Esophagus muscularis mucosa (tissue), 3 donors: ENCODE results near the gene DGKD.

Source experiments
- CTCF ChIP-seq, 3 experiments: fragments of 200-600 bp in 2 of 3; fragments of 450-650 bp in 1 of 3; sonication (generic) in 2 of 3; IDR thresholded peaks; one replicate each; pipeline ENCODE4 v1.5.1; 2017 to 2019; ENCODE audit warnings: antibody characterized with exemption in 3 of 3, mild to moderate bottlenecking in 2 of 3, moderate library complexity in 1 of 3
- POLR2AphosphoS5 ChIP-seq, 2 donors: sonication (generic); formaldehyde crosslinking; IDR thresholded peaks; one replicate each; pipeline ENCODE4 v1.6.1; 2017; ENCODE audit warnings: antibody characterized with exemption in 2 of 2

DNA sequence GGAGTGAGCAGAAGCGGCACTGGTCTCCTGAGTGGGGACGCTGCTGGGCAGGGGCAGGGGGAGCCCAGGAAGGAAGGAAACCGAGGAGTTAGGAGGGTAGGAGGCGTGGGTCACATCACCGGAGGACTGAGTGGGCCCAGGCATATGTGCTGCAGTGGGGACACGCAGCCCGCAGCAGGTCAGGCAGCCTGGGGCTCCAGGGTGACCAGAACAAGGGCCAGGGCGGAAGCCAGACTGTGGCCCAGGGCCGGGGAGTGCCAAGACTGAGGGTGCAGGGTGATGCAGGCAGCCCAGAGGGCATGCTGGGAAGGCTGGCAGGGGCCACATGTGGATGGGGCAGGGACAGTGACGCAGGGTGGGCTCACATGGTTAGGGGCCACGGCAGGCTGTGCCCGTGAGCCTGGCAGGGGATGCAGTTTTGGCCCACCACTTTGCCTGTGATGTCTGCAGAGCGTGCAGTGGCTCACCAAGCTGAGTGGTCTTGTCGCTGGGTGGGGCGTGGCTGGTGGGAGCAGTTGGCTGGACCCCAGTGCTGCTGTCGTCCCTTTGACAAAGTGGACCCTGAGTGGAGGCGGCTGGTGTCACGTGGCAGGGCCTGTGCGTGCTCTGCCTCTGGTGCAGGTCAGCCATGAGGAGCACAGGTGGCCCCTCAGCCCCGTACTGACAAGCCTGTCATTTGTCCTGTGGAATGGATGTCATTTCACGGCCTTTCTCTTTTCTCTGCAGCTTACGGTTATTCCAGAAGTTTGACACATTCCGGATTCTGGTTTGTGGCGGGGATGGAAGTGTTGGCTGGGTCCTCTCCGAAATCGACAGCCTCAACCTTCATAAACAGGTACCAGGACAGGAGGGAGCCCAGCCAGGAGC, 87.1 kb downstream of the DGKD start:
- TF ChIP-seq CTCF (IDR thresholded peaks at IDR 0.05) (no peak), POLR2AphosphoS5 (IDR thresholded peaks at IDR 0.05) (no peak)
